Activated CD4-positive, alpha-beta T cell treated with anti-CD3 and anti-CD28 coated beads, Interleukin-2, amount 50 U/mL, for 48 hours (primary cell): ENCODE measurements around the gene FOXR1.
"Not testable (repeated sequence)": the region's sequence is repeated elsewhere in the genome, so short reads cannot be mapped to it uniquely, and the experiment has no call there.

Experiments used
- DNase-seq, 2 experiments: peaks; one replicate each; pipeline ENCODE4 v3.0.0-alpha.2; 2020

FOXR1 gene

GRCh38 chr11:118997627-118998387 is 26.2 kb downstream of the FOXR1 start, which contains the start of gene CENATAC:
Gene CENATAC (plus strand): TSS chr11:118998138. CDS start chr11:118998198, 60 bp downstream.
- DNase-seq: peak; percentile 97 to 98

- DNase-seq: peak in 1 of 2 experiments; percentile 18
Observed at GRCh38 chr11:118998388-118998717, 26.8 kb downstream of the FOXR1 start.

- DNase-seq: no peak
Observed at GRCh38 chr11:118998822-118999221, 27.3 kb downstream of the FOXR1 start.

GRCh38 chr11:119000906-119001305 is 29.3 kb downstream of the FOXR1 start:
- no peak for DNase-seq

- no peak for DNase-seq
Observed at GRCh38 chr11:119006656-119007055, 35.1 kb downstream of the FOXR1 start.

GRCh38 chr11:119011476-119012053 is 40.0 kb downstream of the FOXR1 start:
- DNase-seq: no peak

- DNase-seq: no peak
Observed at GRCh38 chr11:119012629-119013170, 41.1 kb downstream of the FOXR1 start.

- DNase-seq: no peak
Observed at GRCh38 chr11:119014209-119014924, 42.8 kb downstream of the FOXR1 start.

- no peak for DNase-seq
Observed at GRCh38 chr11:119015054-119015611, 43.6 kb downstream of the FOXR1 start.

- DNase-seq: no peak
Observed at GRCh38 chr11:119016216-119017009, 44.9 kb downstream of the FOXR1 start.

GRCh38 chr11:119017377-119017776 is 45.8 kb downstream of the FOXR1 start:
- DNase-seq: not testable (repeated sequence)

GRCh38 chr11:119018074-119018938 is 46.7 kb downstream of the FOXR1 start, which contains the start of the genes RPS25 and TRAPPC4:
Gene RPS25 (minus strand): TSS chr11:119018343. CDS start chr11:119018284, 59 bp downstream.
Gene TRAPPC4 (plus strand): TSS chr11:119018766. CDS start chr11:119018796, 30 bp downstream.
- DNase-seq: peak; percentile 94 to 95

GRCh38 chr11:119019996-119020395 is 48.4 kb downstream of the FOXR1 start:
- no peak for DNase-seq

- no peak for DNase-seq
Observed at GRCh38 chr11:119021631-119022030, 50.1 kb downstream of the FOXR1 start.

GRCh38 chr11:119023741-119024140 is 52.2 kb downstream of the FOXR1 start:
- DNase-seq: no peak

- no peak for DNase-seq
Observed at GRCh38 chr11:119024430-119025098, 53.0 kb downstream of the FOXR1 start.

GRCh38 chr11:119025099-119025473 is 53.5 kb downstream of the FOXR1 start:
- no peak for DNase-seq

GRCh38 chr11:119025541-119025940 is 54.0 kb downstream of the FOXR1 start:
- no peak for DNase-seq

- no peak for DNase-seq
Observed at GRCh38 chr11:119025978-119026766, 54.6 kb downstream of the FOXR1 start.

GRCh38 chr11:119026970-119027369 is 55.4 kb downstream of the FOXR1 start:
- no peak for DNase-seq
